ENCODE results near the gene LRRIQ3.
"Not testable (repeated sequence)": the region's sequence is repeated elsewhere in the genome, so short reads cannot be mapped to it uniquely, and the experiment has no call there.

Gene LRRIQ3

DNA sequence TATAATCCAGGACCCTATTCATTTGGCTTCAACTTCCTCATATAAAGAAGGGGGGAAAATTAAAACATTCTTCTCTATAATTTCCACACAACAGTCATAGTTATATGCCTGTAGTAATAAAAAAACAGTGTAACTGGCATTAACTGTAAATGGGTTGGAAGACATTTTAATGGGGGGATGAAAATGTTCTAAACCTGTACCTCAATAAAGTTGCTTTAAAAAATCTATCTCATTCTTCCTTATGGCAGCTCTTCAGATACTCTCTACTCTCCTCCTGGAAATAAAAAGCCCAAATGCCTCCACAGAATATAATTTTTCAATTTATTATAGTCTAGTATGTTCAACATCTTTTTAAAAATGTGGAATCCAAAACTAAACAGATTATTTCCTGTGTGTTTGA, 2.6 kb downstream of the LRRIQ3 start:
- TF ChIP-seq, protein P1, sequence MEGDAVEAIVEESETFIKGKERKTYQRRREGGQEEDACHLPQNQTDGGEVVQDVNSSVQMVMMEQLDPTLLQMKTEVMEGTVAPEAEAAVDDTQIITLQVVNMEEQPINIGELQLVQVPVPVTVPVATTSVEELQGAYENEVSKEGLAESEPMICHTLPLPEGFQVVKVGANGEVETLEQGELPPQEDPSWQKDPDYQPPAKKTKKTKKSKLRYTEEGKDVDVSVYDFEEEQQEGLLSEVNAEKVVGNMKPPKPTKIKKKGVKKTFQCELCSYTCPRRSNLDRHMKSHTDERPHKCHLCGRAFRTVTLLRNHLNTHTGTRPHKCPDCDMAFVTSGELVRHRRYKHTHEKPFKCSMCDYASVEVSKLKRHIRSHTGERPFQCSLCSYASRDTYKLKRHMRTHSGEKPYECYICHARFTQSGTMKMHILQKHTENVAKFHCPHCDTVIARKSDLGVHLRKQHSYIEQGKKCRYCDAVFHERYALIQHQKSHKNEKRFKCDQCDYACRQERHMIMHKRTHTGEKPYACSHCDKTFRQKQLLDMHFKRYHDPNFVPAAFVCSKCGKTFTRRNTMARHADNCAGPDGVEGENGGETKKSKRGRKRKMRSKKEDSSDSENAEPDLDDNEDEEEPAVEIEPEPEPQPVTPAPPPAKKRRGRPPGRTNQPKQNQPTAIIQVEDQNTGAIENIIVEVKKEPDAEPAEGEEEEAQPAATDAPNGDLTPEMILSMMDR (conservative IDR thresholded peaks at IDR 0.05; ENCODE audit: low read depth, low read length), result no peak
- no peak overlapping the region for H3K4me3 ChIP-seq (ENCODE audit: low read length)
- DNase-seq (ENCODE audit: low read depth), result no peak

DNA sequence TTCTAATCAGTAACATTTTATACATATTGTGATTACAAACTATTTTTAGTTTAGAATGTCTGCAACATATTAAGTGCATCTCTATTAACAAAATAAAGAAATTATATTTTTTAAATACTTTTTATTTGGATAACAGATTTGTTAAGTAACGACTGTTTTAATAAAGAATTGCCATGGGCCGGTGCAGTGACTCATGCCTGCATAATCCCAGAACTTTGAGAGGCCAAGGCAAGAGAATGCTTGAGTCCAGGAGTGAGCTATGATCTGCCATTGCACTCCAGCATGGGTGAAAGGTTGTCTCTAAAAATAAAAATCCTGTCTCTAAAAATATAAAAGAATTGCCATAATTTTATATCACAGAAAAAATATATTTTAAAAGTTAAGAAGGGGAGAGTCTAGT, 4.1 kb downstream of the LRRIQ3 start:
- TF ChIP-seq, protein P1 (conservative IDR thresholded peaks at IDR 0.05; ENCODE audit: low read depth, low read length), result no peak

DNA sequence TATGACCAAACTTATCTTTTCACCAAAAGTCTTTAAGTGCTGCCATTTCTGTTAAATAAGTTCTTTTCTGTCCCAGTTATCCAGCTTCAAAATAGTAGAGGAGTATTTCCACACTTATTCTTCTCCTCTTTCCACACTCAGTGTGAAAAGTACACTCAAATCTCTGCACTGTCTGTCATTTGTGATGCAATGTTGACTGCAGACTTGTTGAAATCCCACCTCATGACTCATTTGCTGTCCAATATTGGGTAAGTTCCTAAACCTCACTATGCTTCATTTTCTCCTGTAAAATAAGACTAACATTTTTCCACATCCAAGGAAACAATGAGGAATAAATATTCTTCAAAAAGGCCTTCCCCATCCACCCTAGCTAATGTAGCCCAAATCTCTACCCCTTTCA, 17.5 kb downstream of the LRRIQ3 start:
- TF ChIP-seq, protein P1 (conservative IDR thresholded peaks at IDR 0.05; ENCODE audit: low read depth, low read length), result no peak
- no peak overlapping the region for H3K4me3 ChIP-seq (ENCODE audit: low read length)
- DNase-seq (ENCODE audit: low read depth), result no peak

More for the DNA sequence above, 4.1 kb downstream of the LRRIQ3 start:
- no peak overlapping the region for H3K4me3 ChIP-seq (ENCODE audit: low read length)
- DNase-seq (ENCODE audit: low read depth), result peak; percentile 44

DNA sequence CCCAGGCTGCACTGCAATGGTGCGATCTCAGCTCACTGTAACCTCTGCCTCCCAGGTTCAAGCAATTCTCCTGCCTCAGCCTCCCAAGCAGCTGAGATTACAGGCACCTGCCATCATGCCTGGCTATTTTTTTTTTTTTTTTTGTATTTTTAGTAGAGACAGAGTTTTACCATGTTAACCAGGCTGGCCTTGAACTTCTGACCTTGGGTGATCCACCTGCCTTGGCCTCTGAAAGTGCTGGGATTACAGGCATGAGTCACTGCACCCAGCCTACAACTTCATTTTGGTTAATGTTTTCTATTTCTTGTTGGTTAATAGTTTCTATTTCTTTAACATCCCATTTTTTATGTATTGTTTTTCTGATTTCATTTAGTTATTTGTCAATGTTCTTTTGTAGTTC, 23.6 kb downstream of the LRRIQ3 start:
- DNase-seq (ENCODE audit: low read depth); H3K4me3 ChIP-seq (ENCODE audit: low read length): not testable (repeated sequence)

DNA sequence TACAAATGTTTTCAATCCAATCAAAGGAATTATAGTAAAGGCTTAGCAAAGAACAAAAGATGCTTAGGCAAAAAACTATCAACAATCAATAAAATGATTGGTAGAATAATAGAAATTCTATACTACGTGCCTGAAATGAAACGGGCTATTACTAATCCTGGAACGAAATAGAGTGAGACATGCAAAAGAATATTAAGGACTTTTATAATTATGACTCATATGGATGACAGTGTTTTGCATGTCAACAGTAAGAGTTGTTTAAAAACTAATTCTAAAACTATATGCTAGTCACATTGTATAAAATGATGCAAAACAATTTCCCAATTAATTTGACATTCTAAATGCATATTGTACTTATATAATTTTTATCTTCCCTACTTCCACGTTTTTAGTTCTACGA, 35.6 kb downstream of the LRRIQ3 start:
- H3K4me3 ChIP-seq (ENCODE audit: low read length), result no peak overlapping the region
- TF ChIP-seq, protein P1 (conservative IDR thresholded peaks at IDR 0.05; ENCODE audit: low read depth, low read length), result no peak
- no peak for DNase-seq (ENCODE audit: low read depth)

DNA sequence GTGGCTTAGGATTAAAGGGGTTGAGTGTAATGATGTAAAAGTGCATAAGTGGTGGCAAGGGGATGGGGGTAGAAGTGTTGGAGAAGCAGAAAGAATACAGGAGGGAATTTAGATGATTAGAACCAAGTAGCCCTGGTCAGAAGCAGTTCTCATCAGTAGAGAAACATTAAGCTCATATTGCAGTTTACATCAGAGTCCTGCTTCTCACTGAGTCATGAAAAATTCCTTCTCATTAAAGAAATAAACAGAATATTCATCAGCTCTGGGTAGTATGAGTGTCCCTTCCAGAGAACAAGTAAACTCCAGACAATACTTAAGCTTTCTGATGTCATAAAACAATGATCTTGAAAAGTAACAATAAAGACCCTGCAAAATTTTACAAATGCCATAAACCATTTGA, 36.5 kb downstream of the LRRIQ3 start:
- no peak for DNase-seq (ENCODE audit: low read depth)
- TF ChIP-seq, protein P1 (conservative IDR thresholded peaks at IDR 0.05; ENCODE audit: low read depth, low read length), result no peak
- no peak overlapping the region for H3K4me3 ChIP-seq (ENCODE audit: low read length)

DNA sequence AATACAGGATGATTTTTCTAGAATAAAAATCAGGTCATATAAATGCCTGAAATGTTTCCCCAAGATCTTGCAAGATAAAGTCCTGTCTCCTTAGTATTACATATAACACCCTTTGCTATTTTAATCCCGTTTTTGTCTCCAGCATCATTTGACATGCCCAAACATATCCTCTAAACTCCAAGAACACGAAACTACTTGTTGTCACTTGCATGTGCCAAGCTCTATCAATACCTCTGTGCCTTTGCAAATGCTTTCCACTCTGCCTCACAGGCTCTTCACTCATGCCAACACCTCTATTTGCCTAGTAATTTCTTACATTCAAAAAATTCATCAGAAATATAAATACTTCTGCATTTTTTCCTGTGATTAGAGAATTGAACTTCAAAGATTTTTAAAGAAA, 37.9 kb downstream of the LRRIQ3 start:
- no peak overlapping the region for H3K4me3 ChIP-seq (ENCODE audit: low read length)
- no peak for DNase-seq (ENCODE audit: low read depth)
- TF ChIP-seq, protein P1 (conservative IDR thresholded peaks at IDR 0.05; ENCODE audit: low read depth, low read length), result no peak

DNA sequence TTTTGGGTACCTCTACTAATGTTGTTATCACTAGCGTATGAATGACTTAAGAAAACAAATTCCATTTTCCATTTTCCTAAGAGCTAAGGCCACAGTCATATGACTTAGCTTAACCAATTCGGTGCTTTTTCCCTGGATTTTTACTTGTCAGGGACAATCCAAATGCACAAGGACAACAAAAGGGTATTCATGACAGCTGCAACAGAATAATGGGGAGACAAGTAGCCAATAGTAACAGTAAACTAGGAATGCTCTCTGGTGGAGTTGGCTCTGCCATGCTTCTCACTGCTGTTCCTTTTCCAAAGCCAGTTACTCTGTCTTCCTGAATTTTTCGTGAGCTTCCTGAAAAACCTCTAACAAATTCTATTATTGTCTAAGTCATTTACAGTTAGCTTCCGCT, 52.9 kb downstream of the LRRIQ3 start:
- DNase-seq (ENCODE audit: low read depth), result no peak
- TF ChIP-seq, protein P1 (conservative IDR thresholded peaks at IDR 0.05; ENCODE audit: low read depth, low read length), result no peak
- H3K4me3 ChIP-seq (ENCODE audit: low read length), result no peak overlapping the region

DNA sequence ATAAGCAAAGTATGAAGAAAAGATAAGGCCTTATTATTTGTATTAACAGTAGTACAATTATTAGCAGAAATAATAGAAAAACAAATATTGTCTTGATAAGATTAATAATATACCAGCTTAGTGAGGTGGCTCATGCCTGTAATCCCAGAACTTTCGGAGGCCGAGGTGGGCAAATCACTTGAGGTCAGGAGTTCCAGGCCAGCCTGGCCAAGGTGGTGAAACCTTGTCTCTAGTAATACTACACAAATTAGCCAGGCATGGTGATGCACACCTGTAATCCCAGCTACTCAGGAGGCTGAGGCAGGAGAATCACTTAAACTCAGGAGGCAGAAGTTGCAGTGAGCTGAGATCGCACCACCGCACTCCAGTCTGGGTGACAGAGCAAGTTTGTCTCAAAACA, 80.6 kb downstream of the LRRIQ3 start:
- DNase-seq (ENCODE audit: low read depth); H3K4me3 ChIP-seq (ENCODE audit: low read length): not testable (repeated sequence)
